ENCODE measurements around the gene PLEKHD1.
"Not testable (repeated sequence)": the region's sequence is repeated elsewhere in the genome, so short reads cannot be mapped to it uniquely, and the experiment has no call there.

Gene PLEKHD1

GRCh38 chr14:69480136-69480535, 4.4 kb upstream of the PLEKHD1 start:
- in situ Hi-C loops (cut with MboI; ENCODE audit: low sequenced_read_pairs) = no loop called here

DNA sequence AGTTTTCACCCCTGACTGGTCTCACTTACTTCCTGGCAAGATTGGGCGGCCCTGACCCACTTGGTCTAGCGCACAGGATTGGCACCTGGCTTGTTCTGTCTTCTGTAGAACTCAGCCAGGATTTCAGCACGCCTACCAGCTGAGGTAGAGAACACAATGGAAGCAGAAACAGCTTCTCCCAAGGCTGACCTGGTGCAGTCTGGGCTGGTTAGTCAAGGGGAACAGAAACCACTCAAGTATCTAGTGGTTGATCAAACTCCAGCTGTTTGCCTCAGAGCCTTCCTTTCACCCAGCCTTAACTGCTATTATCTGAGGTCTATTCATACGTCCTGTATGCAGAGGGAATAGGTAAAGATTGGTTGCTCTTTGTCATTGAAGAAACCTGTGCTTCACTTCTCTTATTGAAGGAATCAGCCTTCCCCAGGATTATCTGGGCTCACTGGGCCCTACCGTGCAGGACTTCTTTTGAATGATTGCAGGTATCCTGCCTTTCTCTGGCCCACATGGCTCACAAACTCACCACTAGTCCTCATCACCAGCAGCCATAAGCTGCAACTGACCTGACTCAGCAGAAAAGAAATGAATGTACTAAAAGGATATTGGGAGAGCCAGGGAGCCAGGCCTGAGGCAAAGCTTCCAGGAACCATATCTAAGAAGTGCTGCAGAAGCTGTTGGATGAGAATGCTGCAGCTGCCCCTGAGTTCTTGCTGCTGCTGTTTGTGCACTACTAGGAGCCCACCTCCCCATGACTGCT, 2.5 kb upstream of the PLEKHD1 start:
- in situ Hi-C loops (cut with MboI; ENCODE audit: low sequenced_read_pairs) = no loop called here

DNA sequence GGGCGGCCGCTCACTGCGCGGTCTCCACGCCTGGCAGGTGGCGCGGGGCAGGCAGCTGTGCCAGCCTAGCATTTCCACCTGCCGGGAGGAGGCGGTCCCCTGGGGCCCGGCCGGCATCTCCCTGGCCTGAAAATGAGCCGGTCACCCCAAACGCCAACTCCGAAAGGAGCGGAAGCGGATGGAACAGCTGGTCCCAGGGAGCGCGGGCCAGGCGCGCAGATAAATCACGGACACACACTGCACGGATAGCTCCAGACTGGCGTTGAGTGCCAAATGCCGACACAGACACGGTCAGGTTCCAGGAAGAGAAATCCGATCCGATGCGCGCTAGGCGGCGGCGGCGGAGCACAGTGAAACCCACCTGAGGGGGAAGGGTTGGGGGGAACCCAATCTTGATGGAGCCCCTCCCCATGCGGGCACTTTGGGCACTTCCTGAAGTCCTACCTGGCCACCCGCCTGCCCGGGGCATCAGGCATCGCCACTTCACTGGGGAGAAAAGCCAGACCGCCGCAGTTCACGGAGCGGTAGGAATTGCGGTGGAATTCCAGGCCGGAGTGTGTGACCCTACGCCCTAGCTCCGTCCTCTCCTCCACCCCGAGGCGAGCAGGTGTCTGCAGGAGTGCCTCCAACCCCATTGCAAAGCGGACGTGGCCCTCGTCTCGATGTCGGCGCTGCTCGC, 624 bp upstream of the PLEKHD1 start:
- in situ Hi-C loops (cut with MboI; ENCODE audit: low sequenced_read_pairs) = no loop called here

DNA sequence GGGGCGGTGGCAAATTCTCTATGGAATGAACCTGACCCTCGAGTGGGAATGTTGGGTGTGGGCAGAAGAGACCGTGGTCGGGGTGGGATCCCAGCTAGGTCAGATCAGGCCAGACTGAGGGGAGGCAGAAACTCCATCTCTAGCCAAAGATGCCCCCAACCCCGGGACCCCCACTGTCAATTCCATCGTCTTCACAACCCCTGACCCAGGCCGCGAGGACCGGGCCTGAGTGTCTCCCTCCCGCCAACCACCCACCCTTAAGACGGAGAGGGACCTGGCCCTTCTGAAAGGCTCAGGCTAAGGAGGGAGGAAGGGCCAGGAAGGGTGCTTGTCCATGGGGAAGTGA, 760 bp downstream of the PLEKHD1 start:
- in situ Hi-C loops (cut with MboI; ENCODE audit: low sequenced_read_pairs) = no loop called here

- in situ Hi-C loops (cut with MboI; ENCODE audit: low sequenced_read_pairs) = no loop called here
Measured at GRCh38 chr14:69485701-69486100, 1.2 kb downstream of the PLEKHD1 start.

- in situ Hi-C loops (cut with MboI; ENCODE audit: low sequenced_read_pairs) = no loop called here
Measured at GRCh38 chr14:69487226-69487625, 2.7 kb downstream of the PLEKHD1 start.

DNA sequence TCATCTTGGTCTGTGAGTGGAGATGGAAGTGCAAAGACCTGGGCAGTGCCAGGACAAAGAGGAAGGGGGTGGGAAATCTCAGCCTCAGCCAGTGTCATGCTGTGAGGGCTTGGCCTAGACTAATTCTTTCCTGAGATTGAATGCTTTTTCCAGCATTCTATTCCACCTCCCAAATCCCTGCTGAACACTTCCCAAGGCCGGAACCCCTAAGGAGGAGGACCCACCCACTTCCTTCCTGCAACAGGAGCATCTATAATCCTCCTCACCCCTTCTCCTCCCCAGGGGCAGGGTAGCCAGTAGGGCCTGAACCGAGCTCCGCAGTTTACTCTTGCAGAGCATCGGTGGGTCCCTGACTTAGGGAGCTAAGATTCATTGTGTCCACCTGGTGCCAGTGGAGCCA, 3.2 kb downstream of the PLEKHD1 start:
- in situ Hi-C loops (cut with MboI; ENCODE audit: low sequenced_read_pairs) = no loop called here

DNA sequence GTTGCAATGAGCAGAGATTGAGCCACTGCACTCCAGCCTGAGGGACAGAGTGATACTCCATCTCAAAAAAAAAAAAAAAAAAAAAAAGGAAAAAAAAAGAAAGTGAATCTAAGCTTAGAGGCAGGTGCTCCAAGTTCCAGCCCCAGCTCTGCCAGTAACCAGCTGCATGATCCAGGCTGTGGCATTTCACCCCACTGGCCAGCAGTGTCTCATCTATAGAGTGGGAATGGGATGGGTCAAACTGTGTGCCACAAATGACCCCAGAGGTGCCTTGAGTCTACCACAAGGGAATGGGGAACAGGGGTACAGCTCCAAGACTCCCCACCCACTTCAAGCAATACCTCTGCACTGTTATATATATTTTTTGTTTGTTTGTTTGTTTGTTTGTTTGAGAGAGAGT, 5.0 kb downstream of the PLEKHD1 start:
- in situ Hi-C loops (cut with MboI; ENCODE audit: low sequenced_read_pairs) = no loop called here

- in situ Hi-C loops (cut with MboI; ENCODE audit: low sequenced_read_pairs) = no loop called here
Measured at GRCh38 chr14:69490219-69490918, 5.8 kb downstream of the PLEKHD1 start.

DNA sequence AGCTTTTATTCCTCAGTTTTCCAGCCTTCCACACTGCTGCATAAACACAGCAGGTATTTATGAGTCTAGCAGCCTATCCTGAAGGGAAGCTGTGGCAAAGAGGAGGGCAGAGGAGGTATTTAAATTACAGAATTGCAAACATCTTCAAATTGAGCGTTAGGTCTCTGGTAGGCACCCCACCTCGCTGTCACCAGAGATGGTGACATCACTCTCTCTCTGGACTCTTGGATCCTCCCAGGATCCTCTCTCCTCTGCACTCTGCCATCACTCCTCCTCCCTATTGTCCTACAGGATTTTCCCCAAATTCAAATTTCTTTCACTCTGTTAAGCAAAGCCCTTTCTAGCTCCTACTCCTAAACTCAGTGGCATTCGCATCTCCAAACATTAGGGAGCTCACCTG, 6.7 kb downstream of the PLEKHD1 start:
- in situ Hi-C loops (cut with MboI; ENCODE audit: low sequenced_read_pairs) = no loop called here

- in situ Hi-C loops (cut with MboI; ENCODE audit: low sequenced_read_pairs) = no loop called here
Measured at GRCh38 chr14:69493038-69493437, 8.5 kb downstream of the PLEKHD1 start.

DNA sequence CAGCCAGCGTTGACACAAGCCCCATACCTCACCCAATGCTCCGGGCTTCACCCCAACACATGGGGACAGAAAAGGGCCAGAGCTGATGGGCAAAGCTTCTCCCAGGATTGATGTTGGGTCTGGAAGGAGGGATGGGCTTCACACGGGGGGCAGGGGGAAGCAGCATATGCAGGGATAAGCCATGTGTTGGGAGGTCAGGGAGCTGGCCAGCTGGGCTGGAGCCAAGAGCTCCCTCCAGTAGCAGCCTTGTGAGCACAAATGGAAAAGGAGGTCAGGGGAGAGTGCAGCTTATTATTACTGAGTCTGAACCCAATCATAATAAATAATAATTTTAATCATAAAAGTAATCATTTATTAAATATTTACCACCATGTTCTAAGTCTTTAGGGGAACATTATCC, 9.3 kb downstream of the PLEKHD1 start:
- in situ Hi-C loops (cut with MboI; ENCODE audit: low sequenced_read_pairs) = no loop called here

- in situ Hi-C loops (cut with MboI; ENCODE audit: low sequenced_read_pairs) = no loop called here
Measured at GRCh38 chr14:69495341-69495921, 10.9 kb downstream of the PLEKHD1 start.

GRCh38 chr14:69497866-69498265, 13.3 kb downstream of the PLEKHD1 start:
- in situ Hi-C loops (cut with MboI; ENCODE audit: low sequenced_read_pairs) = not testable (repeated sequence)

GRCh38 chr14:69498286-69498685, 13.8 kb downstream of the PLEKHD1 start:
- in situ Hi-C loops (cut with MboI; ENCODE audit: low sequenced_read_pairs) = not testable (repeated sequence)

GRCh38 chr14:69499436-69499835, 14.9 kb downstream of the PLEKHD1 start:
- in situ Hi-C loops (cut with MboI; ENCODE audit: low sequenced_read_pairs) = no loop called here

GRCh38 chr14:69500096-69500495, 15.6 kb downstream of the PLEKHD1 start:
- in situ Hi-C loops (cut with MboI; ENCODE audit: low sequenced_read_pairs) = no loop called here

DNA sequence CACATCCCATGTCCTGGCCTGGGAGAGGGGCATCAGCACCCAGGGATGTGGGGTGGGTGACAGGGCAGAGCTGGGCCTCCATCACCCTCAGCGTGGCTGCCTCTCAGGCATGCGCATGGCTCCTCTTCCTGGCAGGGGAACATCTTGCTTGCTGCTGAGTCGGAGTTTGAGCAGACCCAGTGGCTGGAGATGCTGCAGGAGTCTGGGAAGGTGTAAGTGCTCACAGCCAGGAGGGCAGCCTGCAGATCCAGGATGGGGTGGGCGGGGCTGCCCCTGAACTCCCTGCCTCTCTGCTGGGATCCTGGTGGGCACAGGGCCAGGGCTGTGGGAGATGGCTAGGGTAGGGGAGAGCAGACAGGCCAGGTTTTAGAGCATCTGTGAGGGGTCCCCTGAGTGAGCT, 16.2 kb downstream of the PLEKHD1 start:
- in situ Hi-C loops (cut with MboI; ENCODE audit: low sequenced_read_pairs) = no loop called here

DNA sequence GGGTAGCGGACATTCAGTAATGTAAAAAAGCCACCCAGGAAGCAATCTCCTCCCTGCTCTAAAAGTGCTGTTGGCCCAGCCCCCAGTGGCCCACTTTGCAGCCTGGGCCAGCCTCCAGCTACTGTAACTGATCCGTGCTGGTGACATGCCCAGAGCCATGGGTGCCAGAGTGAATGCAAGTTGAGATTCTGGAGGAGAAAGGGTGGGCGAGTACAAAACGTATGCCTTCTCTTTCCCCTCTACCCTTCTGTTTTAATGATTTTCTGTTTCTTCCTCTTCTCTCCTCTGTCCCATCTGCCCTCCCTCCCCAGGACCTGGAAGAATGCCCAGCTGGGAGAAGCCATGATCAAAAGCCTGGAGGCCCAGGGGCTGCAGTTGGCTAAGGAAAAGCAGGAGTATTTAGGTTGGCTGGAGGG, 16.9 kb downstream of the PLEKHD1 start:
- in situ Hi-C loops (cut with MboI; ENCODE audit: low sequenced_read_pairs) = no loop called here

DNA sequence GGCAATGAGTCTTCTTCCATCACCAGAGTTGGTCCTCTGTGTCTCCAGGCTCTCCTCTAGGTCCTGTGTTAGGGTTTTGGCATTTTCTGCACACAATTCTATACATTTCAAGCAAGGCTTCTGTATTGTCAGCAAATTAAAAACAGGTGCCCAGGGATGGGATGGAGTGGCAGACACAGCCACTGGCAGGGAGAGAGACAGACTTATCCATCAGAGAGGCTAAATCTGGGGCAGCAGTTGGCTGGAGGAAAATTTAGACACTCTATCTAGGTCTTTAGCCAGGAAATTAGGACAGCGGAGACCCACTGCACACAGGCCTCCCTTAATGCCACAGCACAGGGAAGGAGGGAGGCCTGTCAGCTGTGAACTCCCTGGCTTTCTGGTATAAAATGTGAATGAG, 20.2 kb downstream of the PLEKHD1 start:
- in situ Hi-C loops (cut with MboI; ENCODE audit: low sequenced_read_pairs) = no loop called here

GRCh38 chr14:69505338-69506240, 21.1 kb downstream of the PLEKHD1 start:
- in situ Hi-C loops (cut with MboI; ENCODE audit: low sequenced_read_pairs) = no loop called here
